Esophagus squamous epithelium (tissue), 5 donors: ENCODE data around the gene SLC27A5. TPM values are rescaled to one million over a fixed set of nuclear protein-coding genes. Genes with fewer than 3 reads are reported as not detected.
A peak's percentile ranks its signal among the peaks of the same experiment; 100 is the strongest.

Experiments
- DNase-seq: peaks from one replicate; lab custom pipeline; 2025; lab: John Stamatoyannopoulos, UW
- H3K27ac ChIP-seq, 4 donors: fragments of 200-600 bp; sonication (generic); one replicate each; pipeline ENCODE4 v1.5.1; 2016 to 2019; ENCODE audit warnings: mild to moderate bottlenecking in 1 of 4
- H3K27me3 ChIP-seq, 4 donors: fragments of 200-600 bp; sonication (generic); 1 replicate in 3 of 4; 2 replicates in 1 of 4; pipeline versions ENCODE4 v1.5.1 to v1.6.0; 2017 to 2021; ENCODE audit warnings: antibody characterized with exemption in 1 of 4
- H3K36me3 ChIP-seq, 3 donors: fragments of 200-600 bp; sonication (generic); one replicate each; pipeline ENCODE4 v1.5.1; 2016 to 2019
- H3K4me1 ChIP-seq, 3 donors: fragments of 200-600 bp; sonication (generic); one replicate each; pipeline ENCODE4 v1.5.1; 2017 to 2019
- H3K4me3 ChIP-seq, 4 donors: fragments of 200-600 bp; sonication (generic); 1 replicate in 3 of 4; 2 replicates in 1 of 4; pipeline ENCODE4 v1.5.1; 2016 to 2019; ENCODE audit warnings: mild to moderate bottlenecking in 2 of 4, moderate library complexity in 1 of 4
- H3K9me3 ChIP-seq, 3 donors: fragments of 200-600 bp; sonication (generic); one replicate each; pipeline ENCODE4 v1.5.1; 2016 to 2019
- CTCF ChIP-seq, 6 experiments: fragments of 450-650 bp in 4 of 6; fragments of 200-600 bp in 2 of 6; sonication (generic) in 2 of 6; IDR thresholded peaks; one replicate each; pipeline ENCODE4 v1.5.1; 2016 to 2019; ENCODE audit warnings: antibody characterized with exemption in 6 of 6, mild to moderate bottlenecking in 4 of 6, moderate library complexity in 4 of 6
- POLR2A ChIP-seq, 4 donors: fragments of 450-650 bp; IDR thresholded peaks; one replicate each; pipeline ENCODE4 v1.6.1; 2017; ENCODE audit warnings: antibody characterized with exemption in 4 of 4, mild to moderate bottlenecking in 4 of 4, moderate library complexity in 3 of 4
- WGBS, 2 donors: methylation state at CpG; one replicate each; pipeline ENCODE4 v1.1.5; 2018; 5-methylcytosine and 5-hydroxymethylcytosine counted together
- intact Hi-C: fragments of 100-400 bp; cut with DNase I; formaldehyde crosslinking; loops from one replicate; pipeline ENCODE4 v1.15.0; 2022
- total RNA-seq, 4 donors: library from RNA; depleted of rRNA; stranded (reverse); fragments of >200 nt; gene quantifications; one replicate each; pipeline ENCODE4 v1.1.0, GENCODE V29; 2016
- donor health status: DM: yes; HTN: yes; CAD: no.

SLC27A5 gene
- total RNA-seq, 4 donors from 2014 or later = 1.9 to 5.3 (median 2.6) TPM

GRCh38 chr19:58558623-58559274, 47.0 kb upstream of the SLC27A5 start:
- Histone ChIP-seq H3K4me3 (peak overlapping the region; percentile 80 to 92 (median 88)), H3K36me3 (peaks cover 5 to 18% (median 13%) of the 10 kb centered on the region in 3 donors), H3K4me1 (peaks cover 53 to 82% (median 59%) of the 10 kb centered on the region in 3 donors), H3K9me3 (no peaks in the 10 kb centered on the region), H3K27ac (peak overlapping the region; percentile 94 to 100 (median 99)), H3K27me3 (no peaks in the 10 kb centered on the region)
- 0% methylated on average over 19 of the region's 76 CpGs; no CpG with 5 or more reads in 1 of the 2 donors for WGBS, 2 donors
- intact Hi-C loops = no loop called here
- TF ChIP-seq POLR2A (IDR thresholded peaks at IDR 0.05) = peak in 2 of 4 donors; percentile 21 to 76
- TF ChIP-seq CTCF (IDR thresholded peaks at IDR 0.05) = no peak
- no peak for DNase-seq

- H3K9me3 ChIP-seq = no peaks in the 10 kb centered on the region
- TF ChIP-seq CTCF (IDR thresholded peaks at IDR 0.05) (no peak), POLR2A (IDR thresholded peaks at IDR 0.05) (no peak)
- no peaks in the 10 kb centered on the region for H3K27me3 ChIP-seq
- H3K4me1 ChIP-seq = peaks cover 48 to 82% (median 58%) of the 10 kb centered on the region in 3 donors
- intact Hi-C loops = no loop called here
- H3K36me3 ChIP-seq = peaks cover 5 to 24% (median 13%) of the 10 kb centered on the region in 3 donors
- H3K4me3 ChIP-seq = peak within 1 kb of the TSS; percentile 80 to 92 (median 88)
- H3K27ac ChIP-seq = peak within 1 kb of the TSS; percentile 94 to 100 (median 99)
- WGBS, 2 donors = 0 to 1% methylated on average over 17 to 26 of the region's 62 CpGs
- no peak for DNase-seq
Measured at GRCh38 chr19:58558066-58558622, 46.4 kb upstream of the SLC27A5 start, which contains the start of gene UBE2M. Gene UBE2M, minus strand, starts transcription at chr19:58558611. Its CDS starts 230 bp downstream, at chr19:58558381.

- Histone ChIP-seq H3K4me3 (peak overlapping the region; percentile 80 to 92 (median 88)), H3K9me3 (no peaks in the 10 kb centered on the region), H3K27me3 (no peaks in the 10 kb centered on the region), H3K36me3 (peaks cover 5 to 31% (median 14%) of the 10 kb centered on the region in 3 donors), H3K4me1 (peaks cover 41 to 79% (median 51%) of the 10 kb centered on the region in 3 donors), H3K27ac (peak overlapping the region; percentile 94 to 100 (median 99))
- WGBS, 2 donors = 25 to 27% methylated on average over 10 to 12 of the region's 12 CpGs
- DNase-seq = no peak
- TF ChIP-seq CTCF (IDR thresholded peaks at IDR 0.05) (no peak), POLR2A (IDR thresholded peaks at IDR 0.05) (no peak)
- intact Hi-C loops = no loop called here
Measured at GRCh38 chr19:58557221-58558065, 45.7 kb upstream of the SLC27A5 start.

GRCh38 chr19:58556622-58557220, 44.9 kb upstream of the SLC27A5 start:
- H3K27me3 ChIP-seq = no peaks in the 10 kb centered on the region
- peaks cover 5 to 38% (median 21%) of the 10 kb centered on the region in 3 donors for H3K36me3 ChIP-seq
- DNase-seq = no peak
- intact Hi-C loops = no loop called here
- H3K9me3 ChIP-seq = no peaks in the 10 kb centered on the region
- H3K4me1 ChIP-seq = peaks cover 34 to 72% (median 44%) of the 10 kb centered on the region in 3 donors
- no peak for TF ChIP-seq CTCF (IDR thresholded peaks at IDR 0.05)
- peak overlapping the region; percentile 94 to 100 (median 99) for H3K27ac ChIP-seq
- WGBS, 2 donors = 46 to 53% methylated on average over 10 of the region's 10 CpGs
- peak overlapping the region; percentile 80 to 92 (median 88) for H3K4me3 ChIP-seq
